GM20000 (cell line): ENCODE data around the gene MAGI2.

ENCODE experiments used
- DNase-seq: peaks from one replicate; pipeline ENCODE4 v3.0.0; 2012; ENCODE audit warnings: low spot score
- CTCF ChIP-seq: IDR thresholded peaks from 2 replicates; pipeline ENCODE4 v1.5.1; 2012; ENCODE audit warnings: mild to moderate bottlenecking, control low read depth; ENCODE audit errors: extremely low read depth, missing control alignments

The MAGI2 gene

GRCh38 chr7:77982926-77983550 is 1470.4 kb downstream of the MAGI2 start:
- no peak for DNase-seq
- TF ChIP-seq CTCF: no peak

- no peak for TF ChIP-seq CTCF
- DNase-seq: no peak
Measured at GRCh38 chr7:77980087-77980713, 1473.3 kb downstream of the MAGI2 start.

- DNase-seq: no peak
Measured at GRCh38 chr7:77979219-77979618, 1474.2 kb downstream of the MAGI2 start.

GRCh38 chr7:77975672-77976480 is 1477.6 kb downstream of the MAGI2 start:
- TF ChIP-seq CTCF: no peak
- DNase-seq: no peak

More at GRCh38 chr7:77979219-77979618, 1474.2 kb downstream of the MAGI2 start:
- TF ChIP-seq CTCF: no peak

GRCh38 chr7:77971726-77972125 is 1481.7 kb downstream of the MAGI2 start:
- TF ChIP-seq CTCF: no peak
- no peak for DNase-seq

GRCh38 chr7:77967429-77967828 is 1486.0 kb downstream of the MAGI2 start:
- DNase-seq: no peak
- TF ChIP-seq CTCF: no peak
